Upper lobe of left lung (tissue), 4 donors: Measurements from ENCODE around the gene ARID1B.

Experiments used
- CTCF ChIP-seq, 6 experiments: fragments of 450-650 bp in 4 of 6; fragments of 200-600 bp in 2 of 6; sonication (generic) in 2 of 6; IDR thresholded peaks; one replicate each; pipeline ENCODE4 v1.5.1; 2016 to 2019; ENCODE audit warnings: antibody characterized with exemption in 6 of 6
- EP300 ChIP-seq, 4 donors: sonication (generic); formaldehyde crosslinking; IDR thresholded peaks; one replicate each; pipeline ENCODE4 v1.5.1; 2017; ENCODE audit warnings: antibody characterized with exemption in 4 of 4, control low read depth in 2 of 4
- POLR2A ChIP-seq, 4 donors: fragments of 450-650 bp; IDR thresholded peaks; one replicate each; pipeline ENCODE4 v1.5.1; 2016 to 2017; ENCODE audit warnings: antibody characterized with exemption in 4 of 4, mild to moderate bottlenecking in 2 of 4
- POLR2AphosphoS5 ChIP-seq, 2 donors: sonication (generic); formaldehyde crosslinking; IDR thresholded peaks; one replicate each; pipeline ENCODE4 v1.5.1; 2017; ENCODE audit warnings: antibody characterized with exemption in 2 of 2

- TF ChIP-seq CTCF (IDR thresholded peaks at IDR 0.05): no peak
- no peak for TF ChIP-seq POLR2A (IDR thresholded peaks at IDR 0.05)
- TF ChIP-seq POLR2AphosphoS5 (IDR thresholded peaks at IDR 0.05): no peak
- no peak for TF ChIP-seq EP300 (IDR thresholded peaks at IDR 0.05)
These were observed 208.1 kb downstream of the ARID1B start for GRCh38 chr6:156985309-156985708.
